AG20443 (cell line): ENCODE measurements around the gene TTF1.
"Not testable (repeated sequence)": the region's sequence is repeated elsewhere in the genome, so short reads cannot be mapped to it uniquely, and the experiment has no call there.

Experiments
- DNase-seq: peaks from one replicate; pipeline ENCODE4 v3.0.0; 2012; ENCODE audit warnings: low spot score, mixed read lengths

Gene TTF1

DNA sequence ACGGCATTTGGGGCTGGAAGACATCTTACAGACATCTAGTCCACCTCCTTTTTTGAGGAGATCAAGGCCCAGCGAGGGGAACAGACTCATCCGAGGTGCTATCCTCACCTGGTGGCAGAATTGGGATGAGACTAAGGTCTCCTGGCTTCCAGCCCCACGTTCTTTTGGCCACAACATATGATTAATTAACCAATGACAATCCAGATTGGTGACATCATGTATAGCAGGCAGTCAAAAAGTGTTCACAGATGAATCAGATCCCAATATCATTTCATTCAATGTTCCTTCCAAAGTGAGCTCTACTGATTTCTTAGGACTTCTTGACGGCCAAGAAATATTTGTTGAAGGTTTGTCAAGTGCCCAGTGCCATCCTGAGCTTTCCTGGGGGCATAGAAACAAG is 7.3 kb upstream of the TTF1 start:
- DNase-seq: no peak

DNA sequence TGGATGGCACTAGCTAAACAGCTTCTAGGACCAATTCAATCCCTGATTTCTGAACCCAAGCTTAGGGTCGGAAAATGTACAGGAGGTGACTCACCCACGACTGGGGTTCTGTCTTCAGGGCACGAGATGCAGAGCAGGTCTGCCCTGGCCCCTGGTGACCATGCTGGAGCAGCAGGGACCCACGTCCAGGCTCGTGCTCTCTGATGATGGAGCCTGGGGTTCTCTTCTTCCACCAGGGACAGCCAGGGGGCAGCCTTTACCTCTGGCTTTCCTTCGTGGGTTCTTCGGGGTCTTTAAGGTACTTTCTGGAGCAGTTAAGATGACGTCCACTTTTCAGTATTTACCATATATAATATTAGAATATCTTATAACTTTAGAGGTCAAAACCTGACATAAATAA is 5.4 kb upstream of the TTF1 start:
- DNase-seq: peak; percentile 35

DNA sequence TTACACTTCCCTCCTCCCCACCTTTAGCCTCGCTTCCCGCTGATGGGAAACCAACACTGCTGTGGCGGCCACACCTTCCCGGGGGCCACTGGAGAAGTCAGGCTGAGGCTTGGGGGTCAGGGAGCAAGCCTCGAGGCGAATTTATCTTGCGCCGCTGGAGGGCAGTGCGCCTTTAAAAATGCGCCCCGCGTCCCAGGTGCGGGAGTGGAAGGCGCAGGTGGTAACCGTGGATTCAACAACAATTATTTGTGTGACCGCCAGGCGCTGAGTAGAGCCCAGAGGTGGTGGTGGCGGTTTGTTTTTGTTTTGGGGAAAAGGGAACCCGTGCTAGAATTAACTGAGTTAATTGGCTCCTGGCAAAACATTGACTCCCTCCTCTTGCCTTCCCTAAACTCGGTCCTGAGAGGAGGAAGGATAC is 4.5 kb upstream of the TTF1 start:
- peak; percentile 51 for DNase-seq

DNA sequence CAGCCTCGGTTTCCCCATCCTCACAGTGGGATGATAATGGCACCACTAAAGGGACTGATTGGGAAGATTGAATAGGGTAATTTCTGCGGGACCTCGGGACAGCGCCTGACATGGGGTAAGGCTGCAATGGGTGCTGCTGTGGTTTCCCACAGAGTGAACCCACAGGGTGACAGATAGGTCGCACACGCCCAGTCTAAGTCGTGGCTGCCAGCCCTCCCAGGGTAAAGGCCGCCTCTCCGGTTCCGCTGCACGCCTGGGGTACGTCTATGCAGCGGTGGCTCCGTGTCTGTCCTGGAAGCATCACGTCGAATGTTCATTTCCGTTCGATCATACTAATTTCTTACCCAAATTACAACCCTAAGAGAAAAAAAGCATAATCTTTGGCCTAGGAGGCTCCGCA is 4.0 kb upstream of the TTF1 start:
- no peak for DNase-seq

DNA sequence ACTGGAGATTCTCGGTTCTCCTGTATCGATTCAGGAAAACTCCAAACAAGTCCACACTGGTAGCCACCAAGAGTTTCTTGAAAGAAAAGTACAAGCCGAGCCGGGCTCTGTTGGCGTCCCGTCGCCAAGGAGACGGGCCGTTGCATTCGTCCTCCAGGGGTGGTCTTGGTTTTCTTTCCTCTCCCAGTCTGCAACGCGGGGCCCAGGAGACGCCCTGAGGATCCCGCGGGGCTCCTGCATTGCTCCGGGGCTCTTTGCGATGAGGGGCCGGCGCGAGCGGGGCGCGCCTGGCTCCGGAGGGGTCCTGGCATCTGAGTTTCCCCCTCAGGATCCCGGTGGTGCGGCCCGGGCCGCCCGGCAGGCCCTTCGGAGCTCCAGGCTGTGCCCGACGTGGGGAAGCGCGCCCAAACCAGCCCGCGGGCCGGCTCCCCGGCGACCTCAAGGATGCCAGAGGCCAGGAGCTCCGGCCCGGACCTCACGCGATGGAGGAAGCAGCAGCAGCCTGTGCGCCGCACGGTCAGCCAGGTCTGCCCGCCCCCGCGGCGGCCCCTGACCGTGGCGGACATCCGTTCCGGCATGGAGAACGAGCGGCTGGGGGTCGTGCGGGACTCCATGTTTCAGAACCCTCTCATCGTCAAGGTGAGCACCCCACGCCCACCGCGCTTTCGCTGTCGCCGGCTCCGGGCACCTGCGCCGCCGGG is 3.3 kb upstream of the TTF1 start, which contains the start of gene CFAP77:
TSS of gene CFAP77 (plus strand) at position 384 of the 701 bp plus-strand sequence. CDS start at position 445, 61 bp downstream.
- DNase-seq: peak; percentile 86

DNA sequence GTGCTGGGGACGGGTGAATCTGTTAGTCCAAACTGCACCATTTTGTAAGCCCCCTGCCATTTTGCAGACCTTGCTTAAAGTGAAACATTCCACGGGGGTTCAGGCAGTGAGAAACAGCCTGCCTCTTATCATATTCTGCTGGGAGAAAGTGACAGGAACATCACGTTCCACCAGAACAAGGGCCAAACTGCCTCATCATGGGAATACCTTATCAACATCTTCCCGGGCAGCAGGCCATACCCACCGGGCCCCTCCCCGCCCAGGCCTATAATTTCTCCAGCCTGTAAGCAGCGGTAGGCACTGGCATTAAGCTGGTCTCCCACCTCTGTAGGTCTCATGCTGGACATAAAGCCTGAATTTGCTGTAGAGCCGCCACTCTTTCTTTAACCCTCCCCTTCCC is 1.9 kb upstream of the TTF1 start:
- DNase-seq: no peak

DNA sequence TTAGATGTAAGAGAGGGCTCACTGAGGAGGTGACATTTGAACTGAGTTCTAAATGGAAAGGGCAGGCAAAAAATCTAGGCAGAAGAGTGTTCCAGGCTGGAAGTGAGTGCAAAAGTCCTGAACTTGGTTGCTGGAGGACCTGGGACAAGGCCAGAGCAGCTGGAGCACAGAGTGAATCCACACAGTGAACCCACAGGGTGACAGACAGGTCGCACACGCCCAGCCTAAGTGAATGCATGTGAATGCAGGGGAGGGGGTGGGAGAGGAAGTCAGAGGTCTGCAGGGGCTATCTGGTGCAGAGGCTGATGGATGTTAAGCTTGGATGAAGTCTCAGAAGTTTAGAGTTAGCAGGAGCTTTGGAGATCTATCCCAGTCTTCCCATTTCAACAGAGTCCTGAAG is 556 bp upstream of the TTF1 start:
- no peak for DNase-seq

DNA sequence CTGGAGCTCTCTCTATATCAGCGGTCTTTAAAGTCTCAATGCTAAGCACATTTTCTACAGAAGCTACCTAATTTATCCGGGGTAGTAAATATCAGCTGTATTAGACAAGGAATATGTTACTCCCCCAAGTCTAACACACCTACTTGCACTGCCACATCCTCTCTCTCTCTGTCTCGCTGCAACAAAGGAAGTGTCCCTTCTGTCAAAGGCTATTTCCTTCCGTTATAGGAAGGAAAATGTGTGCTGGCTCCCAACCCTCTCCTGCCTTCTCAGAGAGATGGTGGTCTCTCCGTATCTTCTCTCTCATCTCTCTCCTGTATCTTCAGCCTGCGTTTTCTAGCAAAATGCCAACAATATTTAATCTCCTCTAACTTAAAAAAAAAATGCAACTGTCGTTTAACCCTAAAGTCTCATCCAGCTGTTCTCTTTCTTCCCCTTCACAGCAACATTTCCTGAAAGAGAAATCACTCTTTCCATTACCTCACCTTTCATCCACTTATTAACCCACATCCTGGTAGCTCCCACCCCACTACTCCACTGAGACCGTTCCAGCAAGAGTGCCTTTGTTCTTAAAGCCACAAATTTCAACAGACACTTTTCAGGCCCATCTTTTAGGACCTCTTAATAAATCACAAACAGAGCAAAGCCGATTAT is 2.3 kb downstream of the TTF1 start:
- no peak for DNase-seq

DNA sequence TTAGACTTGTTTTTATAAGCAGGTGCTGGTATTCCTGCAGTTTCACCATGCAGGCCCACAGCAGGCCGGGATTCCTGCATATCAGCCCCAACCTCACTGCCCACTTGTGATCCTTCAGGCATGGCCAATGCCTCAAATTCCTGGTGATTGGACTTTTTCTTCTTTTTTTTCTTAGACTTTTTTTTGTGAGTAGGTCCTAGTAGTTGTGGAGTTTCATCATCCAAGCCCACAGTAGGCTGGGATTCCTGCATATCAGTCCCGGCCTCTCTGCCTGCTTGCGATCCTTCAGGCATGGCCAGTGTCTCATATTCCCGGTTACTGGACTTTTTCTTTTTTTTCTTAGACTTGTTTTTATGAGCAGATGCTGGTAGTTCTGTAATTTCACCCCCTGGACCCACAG is 4.8 kb downstream of the TTF1 start:
- no peak for DNase-seq

DNA sequence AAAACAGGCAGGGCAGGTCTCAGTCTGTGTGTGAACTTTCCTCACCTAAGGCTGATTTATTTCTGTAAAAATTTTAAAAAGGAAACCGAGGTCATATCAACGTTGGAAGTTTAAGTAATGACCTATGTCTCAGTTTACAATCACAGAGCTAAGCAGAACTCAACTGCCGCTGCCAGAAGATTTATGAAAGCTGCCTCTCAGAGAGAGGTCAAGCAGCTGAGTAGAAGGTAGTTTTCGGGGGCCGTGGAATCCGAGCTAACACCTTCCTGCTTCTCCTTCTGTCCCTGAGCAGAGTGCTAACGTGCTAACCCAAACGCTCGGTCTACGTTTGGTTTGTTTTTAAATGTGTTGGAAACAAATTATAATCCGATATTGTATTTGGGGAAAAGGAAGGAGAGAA is 11.1 kb downstream of the TTF1 start:
- no peak for DNase-seq

DNA sequence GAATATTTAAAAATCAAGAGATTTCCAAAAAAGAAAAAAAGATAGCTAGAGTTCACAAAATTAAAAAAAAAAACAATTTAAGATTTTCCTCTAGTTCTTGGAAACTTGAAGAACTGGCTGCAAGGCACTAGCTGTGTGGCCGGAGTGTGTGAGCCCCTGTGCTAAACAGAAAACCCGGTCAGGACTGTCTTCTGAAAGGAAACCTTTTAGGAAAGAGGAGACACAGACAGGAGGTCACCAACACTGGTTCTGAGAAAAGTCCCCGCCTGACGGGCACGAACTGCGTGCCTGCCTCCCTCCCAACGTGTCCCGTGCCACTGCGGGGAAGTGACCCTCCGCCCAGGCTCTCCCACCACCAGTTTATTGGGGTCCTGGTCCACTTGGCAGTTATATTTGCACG is 15.2 kb downstream of the TTF1 start:
- DNase-seq: no peak

DNA sequence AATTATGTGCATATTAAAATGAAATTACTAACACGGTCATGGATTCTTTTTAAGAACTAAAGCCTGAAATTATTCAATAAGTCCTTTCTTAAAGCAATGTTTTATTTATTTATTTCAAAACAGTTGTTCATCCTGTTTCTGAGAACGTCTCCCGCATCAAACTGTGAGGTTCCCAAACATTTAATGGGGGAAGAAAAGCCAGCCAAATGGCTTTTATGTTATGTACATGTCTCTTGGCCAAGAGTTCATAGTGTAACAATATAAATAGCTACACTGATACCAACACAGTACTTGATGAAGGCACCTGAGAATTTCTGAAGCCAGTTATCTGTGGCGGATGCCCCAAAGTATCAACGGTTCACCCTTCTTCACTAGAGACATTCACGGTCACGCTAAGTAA is 15.7 kb downstream of the TTF1 start:
- DNase-seq: no peak

DNA sequence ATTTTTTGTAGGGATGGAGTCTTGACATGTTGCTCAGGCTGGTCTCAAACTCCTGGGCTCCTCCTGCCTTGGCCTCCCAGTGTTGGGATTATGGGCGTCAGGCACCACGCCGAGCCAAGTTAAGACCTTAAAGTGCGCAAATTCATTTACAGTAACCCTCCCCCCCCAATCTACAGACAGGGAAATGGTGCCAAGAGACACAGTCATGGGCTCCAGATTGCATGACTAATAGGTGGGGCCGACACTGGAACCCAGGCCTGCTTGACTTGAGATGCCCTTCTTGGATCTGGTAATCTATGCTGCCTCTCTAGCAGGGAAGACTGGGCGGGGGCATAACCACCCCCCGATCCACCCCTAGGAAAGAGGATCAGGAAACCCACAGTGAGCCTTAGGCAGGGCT is 19.5 kb downstream of the TTF1 start:
- no peak for DNase-seq

DNA sequence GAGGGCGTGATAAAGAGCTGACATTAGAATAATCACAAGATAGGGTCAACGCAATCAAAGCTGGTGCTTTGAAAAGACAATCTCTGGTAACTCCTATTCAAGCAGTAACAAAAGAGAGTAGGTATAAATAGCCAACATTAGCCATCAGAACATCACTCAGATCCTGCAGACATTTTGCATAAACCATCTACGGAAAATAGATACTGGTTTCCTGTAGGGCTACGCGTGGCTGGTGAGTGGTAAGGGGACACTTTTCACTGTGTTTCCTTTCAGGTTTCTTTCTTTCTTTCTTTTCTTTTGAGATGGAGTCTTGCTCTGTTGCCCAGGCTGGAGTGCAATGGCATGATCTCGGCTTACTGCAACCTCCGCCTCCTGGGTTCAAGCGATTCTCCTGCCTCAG is 22.3 kb downstream of the TTF1 start:
- no peak for DNase-seq

DNA sequence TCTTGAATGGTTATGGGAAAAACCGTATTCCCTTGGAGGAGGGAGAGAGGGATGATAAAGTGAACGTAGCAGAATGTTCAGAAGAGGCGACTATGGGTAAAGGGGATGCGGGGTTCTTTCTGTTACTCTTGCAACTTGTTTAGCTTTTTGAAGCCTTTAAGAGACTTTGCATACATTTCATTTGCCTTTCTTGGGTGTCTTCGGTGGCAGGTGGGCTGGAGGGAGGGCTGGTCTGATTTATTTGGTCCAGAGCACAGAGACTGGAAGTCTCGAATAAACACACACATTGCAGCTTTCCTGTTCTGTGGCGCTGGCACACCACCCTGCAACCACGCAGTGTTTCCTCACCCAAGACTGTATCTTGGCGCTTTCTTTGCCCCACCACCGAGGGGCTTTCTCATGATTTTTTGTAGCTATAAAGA is 23.2 kb downstream of the TTF1 start:
- no peak for DNase-seq

DNA sequence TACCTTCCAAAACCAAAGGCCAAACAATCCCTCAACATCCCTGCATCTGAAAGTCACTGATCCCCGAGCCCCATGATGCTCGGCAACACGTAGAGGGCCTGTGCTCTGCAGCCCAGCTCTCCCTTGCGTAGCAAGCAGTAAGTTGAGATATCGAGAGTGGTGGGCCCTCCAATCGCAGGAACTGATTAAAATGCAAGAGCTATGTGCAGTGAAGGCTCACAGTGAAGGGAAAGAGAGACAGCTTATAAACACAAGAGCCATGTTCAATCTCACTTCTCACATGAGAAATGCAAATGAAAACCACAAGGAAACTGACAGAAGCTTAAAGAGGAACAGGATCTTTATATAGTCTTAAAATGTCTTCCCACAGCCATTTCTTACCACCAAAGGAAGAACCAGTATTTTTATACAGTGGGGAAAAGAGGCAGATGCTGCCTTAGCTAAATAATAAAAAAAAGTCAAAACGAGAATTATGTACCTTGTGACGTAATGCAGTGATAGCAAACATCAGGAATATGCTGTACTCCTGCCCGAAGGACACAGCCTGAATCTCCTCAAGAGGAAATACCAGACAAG is 24.6 kb downstream of the TTF1 start:
- DNase-seq: no peak

DNA sequence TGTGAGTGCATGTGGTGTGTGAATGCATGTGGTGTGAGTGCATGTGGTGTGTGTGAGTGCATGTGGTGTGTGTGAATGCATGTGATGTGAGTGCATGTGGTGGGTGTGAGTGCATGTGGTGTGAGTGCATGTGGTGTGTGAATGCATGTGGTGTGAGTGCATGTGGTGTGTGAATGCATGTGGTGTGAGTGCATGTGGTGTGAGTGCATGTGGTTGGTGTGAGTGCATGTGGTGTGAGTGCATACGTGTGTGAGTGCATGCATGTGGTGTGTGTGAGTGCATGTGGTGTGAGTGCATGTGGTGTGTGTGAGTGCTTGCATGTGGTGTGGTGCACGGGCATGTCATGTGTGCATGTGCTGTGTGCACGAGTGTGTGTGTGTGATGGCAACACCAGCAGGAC is 28.2 kb downstream of the TTF1 start:
- DNase-seq: not testable (repeated sequence)

DNA sequence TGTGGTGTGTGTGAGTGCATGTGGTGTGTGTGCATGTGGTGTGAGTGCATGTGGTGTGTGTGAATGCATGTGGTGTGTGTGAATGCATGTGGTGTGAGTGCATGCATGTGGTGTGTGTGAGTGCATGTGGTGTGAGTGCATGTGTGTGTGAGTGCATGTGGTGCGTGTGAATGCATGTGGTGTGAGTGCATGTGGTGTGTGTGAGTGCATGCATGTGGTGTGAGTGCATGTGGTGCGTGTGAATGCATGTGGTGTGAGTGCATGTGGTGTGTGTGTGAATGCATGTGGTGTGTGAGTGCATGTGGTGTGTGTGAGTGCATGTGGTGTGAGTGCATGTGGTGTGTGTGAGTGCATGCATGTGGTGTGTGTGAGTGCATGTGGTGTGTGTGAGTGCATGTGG is 28.9 kb downstream of the TTF1 start:
- DNase-seq: not testable (repeated sequence)

DNA sequence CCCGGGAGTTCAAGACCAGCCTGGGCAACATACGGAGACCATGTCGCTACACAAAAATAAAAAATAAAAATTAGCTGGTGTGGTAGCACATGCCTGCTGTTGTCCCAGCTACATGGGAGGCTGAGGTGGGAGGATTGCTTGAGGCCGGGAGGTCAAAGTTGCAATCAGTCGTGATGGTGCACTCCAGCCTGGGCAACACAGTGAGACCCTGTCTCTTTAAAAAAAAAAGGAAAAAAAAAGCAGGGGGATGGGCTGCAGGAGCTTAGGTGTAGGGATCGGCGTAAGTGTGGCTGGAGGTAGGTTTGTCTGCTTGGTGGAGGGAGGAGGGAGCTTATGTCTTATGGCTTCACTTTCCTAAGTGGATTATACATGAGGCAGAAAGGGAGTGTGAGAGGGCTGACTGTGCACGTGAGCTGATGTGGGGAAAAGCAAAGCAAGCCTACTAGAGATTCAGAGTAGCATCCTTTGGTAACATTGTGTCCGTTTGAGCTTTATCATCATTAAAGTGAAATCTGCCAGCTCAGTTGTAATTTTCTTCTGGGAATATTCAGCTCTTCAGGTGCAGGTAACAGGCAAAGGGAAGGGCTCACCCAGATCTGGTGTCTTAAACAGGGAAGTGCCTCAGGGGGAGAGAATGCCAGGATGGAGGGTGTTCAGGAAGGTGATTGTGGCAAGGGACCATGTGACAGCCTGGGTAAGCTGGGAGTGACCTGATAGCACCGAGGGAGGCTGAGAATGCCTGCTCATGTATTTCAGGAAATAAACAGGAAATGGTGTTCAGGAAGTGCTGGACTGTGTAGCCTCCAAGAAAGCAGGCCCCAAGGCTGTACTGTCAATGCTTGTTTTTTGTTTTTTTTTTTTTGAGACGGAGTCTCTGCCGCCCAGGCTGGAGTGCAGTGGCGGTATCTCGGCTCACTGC is 34.2 kb downstream of the TTF1 start:
- DNase-seq: peak; percentile 18

DNA sequence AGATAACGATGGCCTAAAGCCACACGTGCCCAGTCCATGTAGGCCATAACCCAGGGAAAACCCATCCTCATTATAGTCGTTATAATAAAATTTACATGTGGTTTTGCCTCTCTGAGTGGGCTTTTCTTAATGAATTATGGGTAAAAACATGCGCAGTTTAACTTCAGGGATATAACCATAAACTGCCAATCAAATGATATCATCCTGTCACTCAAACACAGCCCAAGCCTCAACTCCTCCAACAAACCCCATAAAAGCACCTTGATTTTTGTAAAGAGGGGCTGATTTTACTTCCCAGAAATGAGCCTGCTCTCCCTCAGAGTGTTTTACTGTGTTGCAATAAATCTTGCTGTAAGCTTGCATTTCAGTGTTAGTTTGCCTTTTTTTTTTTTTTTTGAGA is 36.0 kb downstream of the TTF1 start:
- no peak for DNase-seq

DNA sequence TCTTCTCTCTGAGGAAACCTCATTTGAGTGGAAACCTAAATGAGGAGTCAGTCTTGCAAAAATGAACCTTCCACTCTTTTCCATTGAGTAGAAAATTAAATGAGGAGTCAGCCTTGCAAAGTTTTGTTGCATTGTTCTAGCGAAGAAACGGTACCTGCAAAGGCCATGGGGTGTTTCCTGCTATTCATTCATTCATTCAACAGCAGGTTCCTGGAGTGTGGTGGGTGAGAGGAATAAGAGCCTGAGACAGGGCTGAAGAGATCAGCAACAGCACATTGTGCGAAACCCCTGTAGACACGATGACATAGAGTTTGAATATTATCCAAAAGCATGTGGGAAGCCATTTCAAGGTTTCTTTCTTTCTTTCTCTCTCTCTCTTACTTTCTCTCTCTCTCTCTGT is 37.2 kb downstream of the TTF1 start:
- no peak for DNase-seq

DNA sequence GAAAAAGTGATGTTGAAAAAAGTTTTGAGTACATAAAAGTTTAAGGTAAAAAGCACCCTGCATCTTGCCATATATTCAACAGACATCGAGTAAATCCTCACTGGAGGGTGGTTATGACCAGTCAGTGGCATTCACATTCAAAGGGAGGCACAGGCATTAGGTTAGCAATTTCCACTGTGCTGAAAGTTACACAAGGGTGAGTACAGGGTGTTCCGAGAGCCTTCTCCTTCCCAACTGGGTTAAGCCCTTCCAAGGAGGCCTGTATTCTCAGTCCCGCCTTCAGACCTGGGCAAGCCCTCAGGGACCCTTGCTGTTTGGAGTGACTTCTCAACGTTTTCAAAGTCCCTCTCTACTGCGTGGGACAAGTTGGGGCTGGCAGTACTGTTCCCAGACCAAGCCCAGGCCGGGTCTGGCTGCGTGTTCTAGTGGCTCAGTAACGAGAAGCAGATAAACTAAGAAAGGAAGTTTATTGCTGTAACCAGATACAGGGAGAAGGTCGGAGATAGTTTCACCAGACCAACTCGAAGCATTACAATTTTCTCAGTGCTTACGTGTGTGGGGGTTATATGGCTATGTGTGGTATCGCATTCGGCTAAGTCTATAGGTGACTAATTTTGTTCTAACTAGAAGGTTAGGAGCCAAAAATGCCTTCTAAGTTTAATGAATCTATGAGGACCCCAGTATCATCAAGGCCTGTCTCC is 38.9 kb downstream of the TTF1 start:
- DNase-seq: no peak
